Lower leg skin (tissue), 3 donors: Measurements from ENCODE around the gene MFSD6.

Experiments used
- CTCF ChIP-seq, 3 donors: fragments of 450-650 bp; IDR thresholded peaks; one replicate each; pipeline ENCODE4 v1.5.1; 2016; ENCODE audit warnings: antibody characterized with exemption in 3 of 3, mild to moderate bottlenecking in 3 of 3, moderate library complexity in 2 of 3
- POLR2A ChIP-seq, 2 donors: fragments of 450-650 bp; IDR thresholded peaks; one replicate each; pipeline ENCODE4 v1.6.1; 2016 to 2017; ENCODE audit warnings: antibody characterized with exemption in 2 of 2, mild to moderate bottlenecking in 1 of 2, moderate library complexity in 1 of 2

DNA sequence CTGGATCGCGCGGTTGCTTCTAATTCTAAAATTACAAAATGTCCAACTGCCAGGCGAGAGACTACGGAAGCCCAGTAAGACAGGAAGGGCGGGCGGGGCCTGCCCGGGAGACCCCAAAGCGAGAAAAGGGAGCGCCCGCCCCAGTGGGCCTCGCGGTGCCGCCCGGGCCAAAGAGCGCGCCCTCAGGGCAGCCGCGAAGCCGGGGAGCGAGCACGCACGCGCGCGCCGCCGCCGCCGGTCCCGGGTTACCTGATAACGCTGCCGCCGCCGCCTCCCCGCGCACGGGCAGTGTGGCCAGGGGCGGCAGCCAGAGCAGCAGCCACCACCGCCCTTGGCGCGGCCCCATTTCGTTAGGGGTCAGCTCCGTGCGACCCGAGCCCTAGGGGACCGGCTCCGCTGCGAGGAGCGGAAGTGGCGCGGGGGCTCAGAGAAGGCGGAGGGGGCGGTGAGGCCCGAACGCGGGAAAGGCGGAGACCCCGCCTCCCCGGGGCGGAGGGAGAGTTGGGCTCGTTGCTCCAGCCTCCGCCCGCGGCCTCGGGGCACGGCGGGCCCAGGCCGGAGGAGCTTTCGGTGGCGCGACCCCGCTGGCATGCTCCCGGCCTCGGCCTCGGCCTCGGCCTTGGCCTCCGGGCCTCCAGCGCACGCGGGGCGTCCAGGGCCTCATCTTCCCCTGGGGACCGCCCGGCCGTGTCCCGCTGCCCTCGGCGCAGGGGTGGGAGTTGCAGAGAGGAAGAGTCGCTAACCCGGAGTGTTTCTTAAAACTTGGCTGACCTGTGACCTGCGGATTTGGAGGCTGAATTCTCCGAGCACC, 126.4 kb downstream of the MFSD6 start, which contains the start of gene NEMP2:
- TF ChIP-seq CTCF (IDR thresholded peaks at IDR 0.05): no peak
- TF ChIP-seq POLR2A (IDR thresholded peaks at IDR 0.05): no peak
